ENCODE measurements around the gene CCDC66.

GRCh38 chr3:56613016-56613415 lies 56.0 kb downstream of the CCDC66 start:
- TF ChIP-seq CTCF (IDR thresholded peaks at IDR 0.05) (no peak), EZH2 (IDR thresholded peaks at IDR 0.05; ENCODE audit: borderline replicate concordance, insufficient read depth, low read depth, low read length, poor library complexity, severe bottlenecking) (no peak)
